Transverse colon (tissue), 3 donors: Measurements from ENCODE around the gene PARVA.

ENCODE experiments used
- CTCF ChIP-seq, 5 experiments: fragments of 200-600 bp in 3 of 5; fragments of 450-650 bp in 2 of 5; sonication (generic) in 3 of 5; IDR thresholded peaks; 1 replicate in 2 of 5; 2 replicates in 3 of 5; pipeline ENCODE4 v1.5.1; 2016 to 2017; ENCODE audit warnings: antibody characterized with exemption in 5 of 5, inconsistent platforms in 3 of 5, mild to moderate bottlenecking in 2 of 5, moderate library complexity in 1 of 5
- EP300 ChIP-seq: sonication (generic); formaldehyde crosslinking; IDR thresholded peaks from one replicate; pipeline ENCODE4 v1.6.1; 2017; ENCODE audit warnings: antibody characterized with exemption, low read depth
- POLR2A ChIP-seq: fragments of 450-650 bp; IDR thresholded peaks from one replicate; pipeline ENCODE4 v1.6.1; 2016; ENCODE audit warnings: antibody characterized with exemption, mild to moderate bottlenecking, moderate library complexity

GRCh38 chr11:12554122-12554521 lies 176.8 kb downstream of the PARVA start:
- TF ChIP-seq EP300, result no peak
- no peak for TF ChIP-seq CTCF (IDR thresholded peaks at IDR 0.05)
- no peak for TF ChIP-seq POLR2A
